Mesodermal cell (in vitro differentiated cells): ENCODE data around the gene FOXP1.
"Not testable (repeated sequence)": the region's sequence is repeated elsewhere in the genome, so short reads cannot be mapped to it uniquely, and the experiment has no call there.

Experiments used
- H3K27ac ChIP-seq: 2 replicates; pipeline ENCODE4 v1.7.0; 2013; ENCODE audit warnings: mild to moderate bottlenecking, low read depth, low read length, moderate library complexity; ENCODE audit not compliant: severe bottlenecking
- H3K36me3 ChIP-seq: 2 replicates; pipeline ENCODE4 v1.7.1; 2013; ENCODE audit warnings: mild to moderate bottlenecking, low read length, moderate library complexity; ENCODE audit not compliant: control insufficient read depth, insufficient read depth
- H3K4me1 ChIP-seq: one replicate; pipeline ENCODE4 v1.7.1; 2013; ENCODE audit warnings: mild to moderate bottlenecking, low read length; ENCODE audit not compliant: insufficient read depth, control insufficient read depth, poor library complexity, severe bottlenecking
- H3K4me3 ChIP-seq: 2 replicates; pipeline ENCODE4 v1.7.0; 2013; ENCODE audit warnings: low read length, control low read depth, mild to moderate bottlenecking; ENCODE audit not compliant: insufficient read depth, poor library complexity, severe bottlenecking; ENCODE audit errors: extremely low read depth
- H3K9me3 ChIP-seq: 2 replicates; pipeline ENCODE4 v1.7.1; 2013; ENCODE audit warnings: mild to moderate bottlenecking, low read length, moderate library complexity; ENCODE audit not compliant: control insufficient read depth
- WGBS, 2 experiments: methylation state at CpG; one replicate each; pipeline ENCODE4 v1.1.5; 2013; ENCODE audit warnings: missing lambda C conversion rate in 2 of 2; ENCODE audit not compliant: insufficient coverage in 2 of 2; 5-methylcytosine and 5-hydroxymethylcytosine counted together

FOXP1 gene

GRCh38 chr3:71532639-71533395, 50.7 kb downstream of the FOXP1 start:
- Histone ChIP-seq H3K27ac (no peak overlapping the region), H3K4me3 (no peak overlapping the region), H3K4me1 (peaks cover 25% of the 10 kb centered on the region), H3K36me3 (no peaks in the 10 kb centered on the region), H3K9me3 (no peaks in the 10 kb centered on the region)
- WGBS, 2 experiments: 96 to 100% methylated on average over 3 to 4 of the region's 6 CpGs

GRCh38 chr3:71530903-71531530, 52.5 kb downstream of the FOXP1 start:
- no peak overlapping the region for H3K4me3 ChIP-seq
- H3K4me1 ChIP-seq: peaks cover 8% of the 10 kb centered on the region
- no peak overlapping the region for H3K27ac ChIP-seq
- H3K9me3 ChIP-seq: no peaks in the 10 kb centered on the region
- no peaks in the 10 kb centered on the region for H3K36me3 ChIP-seq
- WGBS, 2 experiments: 55 to 75% methylated on average over 5 to 7 of the region's 9 CpGs

DNA sequence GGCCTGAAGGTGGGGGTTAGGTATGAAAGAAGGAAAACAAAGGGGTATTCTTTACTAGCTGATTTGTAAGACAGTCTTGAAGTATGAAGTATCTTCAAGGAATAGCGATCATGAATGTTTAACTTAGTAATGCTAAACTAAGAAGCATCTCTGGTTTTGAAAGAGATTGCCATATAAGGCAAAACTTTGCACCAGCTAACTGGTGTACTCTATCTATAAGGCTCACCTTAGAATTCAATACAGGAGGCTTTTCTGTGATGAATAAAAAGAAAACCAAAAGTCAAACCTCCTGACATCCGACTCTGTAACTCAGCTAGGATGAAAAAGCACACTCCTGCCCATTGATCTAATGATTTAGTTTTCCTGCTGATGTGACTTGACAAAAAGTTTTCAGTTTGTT, 54.7 kb downstream of the FOXP1 start:
- 80 to 100% methylated on average over 1 of the region's 2 CpGs for WGBS, 2 experiments
- Histone ChIP-seq H3K4me3 (no peak overlapping the region), H3K27ac (no peak overlapping the region), H3K9me3 (no peaks in the 10 kb centered on the region), H3K4me1 (peaks cover 7% of the 10 kb centered on the region), H3K36me3 (no peaks in the 10 kb centered on the region)

DNA sequence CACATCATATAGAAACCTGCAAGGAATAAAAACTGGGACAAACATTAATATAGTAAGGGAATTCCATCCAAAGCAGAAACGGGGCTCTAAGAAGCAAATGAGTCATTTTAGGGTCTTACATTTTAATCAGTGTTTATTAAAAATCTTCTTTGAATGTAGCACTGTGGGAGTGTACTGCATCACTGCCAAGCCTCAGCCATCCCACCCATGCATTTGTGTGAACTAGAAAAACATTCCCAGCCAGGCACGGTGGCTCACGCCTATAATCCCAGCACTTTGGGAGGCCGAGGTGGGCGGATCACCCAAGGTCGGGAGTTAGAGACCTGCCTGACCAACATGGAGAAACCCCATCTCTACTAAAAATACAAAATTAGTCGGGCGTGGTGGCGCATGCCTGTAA, 57.1 kb downstream of the FOXP1 start:
- not testable (repeated sequence) for H3K4me3 ChIP-seq, H3K36me3 ChIP-seq, H3K27ac ChIP-seq, H3K9me3 ChIP-seq
- H3K4me1 ChIP-seq: peaks cover 30% of the 10 kb centered on the region
- WGBS, 2 experiments: 90 to 100% methylated on average over 3 to 4 of the region's 9 CpGs

- no peak overlapping the region for H3K4me3 ChIP-seq
- no peak overlapping the region for H3K27ac ChIP-seq
- no peaks in the 10 kb centered on the region for H3K9me3 ChIP-seq
- no peaks in the 10 kb centered on the region for H3K36me3 ChIP-seq
- 83% methylated on average over 1 of the region's 3 CpGs; no CpG with 5 or more reads in 1 of the 2 experiments for WGBS, 2 experiments
- H3K4me1 ChIP-seq: peaks cover 30% of the 10 kb centered on the region
These were observed 58.1 kb downstream of the FOXP1 start for GRCh38 chr3:71525391-71525790.

DNA sequence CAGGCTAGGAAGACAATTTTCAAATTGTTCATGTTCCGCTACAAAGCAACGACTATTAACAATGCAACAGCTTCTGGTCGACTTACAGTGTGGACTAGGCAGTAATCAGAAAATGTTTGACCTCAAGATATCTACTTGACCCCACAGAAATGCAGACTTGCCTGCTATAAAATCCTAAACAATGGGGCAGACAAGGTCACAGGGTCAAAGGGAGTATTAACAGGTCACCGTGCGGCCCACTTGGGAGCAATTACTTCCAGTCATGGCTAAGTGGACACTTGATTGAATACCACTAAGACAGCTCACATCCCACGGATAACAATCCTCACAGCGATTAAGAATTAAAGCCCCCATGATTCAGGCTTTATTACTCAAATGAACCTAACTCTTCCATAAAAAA, 58.9 kb downstream of the FOXP1 start:
- H3K27ac ChIP-seq: no peak overlapping the region
- H3K4me3 ChIP-seq: no peak overlapping the region
- no peaks in the 10 kb centered on the region for H3K9me3 ChIP-seq
- WGBS, 2 experiments: 81 to 85% methylated on average over 7 of the region's 7 CpGs
- H3K36me3 ChIP-seq: no peaks in the 10 kb centered on the region
- H3K4me1 ChIP-seq: peaks cover 30% of the 10 kb centered on the region

DNA sequence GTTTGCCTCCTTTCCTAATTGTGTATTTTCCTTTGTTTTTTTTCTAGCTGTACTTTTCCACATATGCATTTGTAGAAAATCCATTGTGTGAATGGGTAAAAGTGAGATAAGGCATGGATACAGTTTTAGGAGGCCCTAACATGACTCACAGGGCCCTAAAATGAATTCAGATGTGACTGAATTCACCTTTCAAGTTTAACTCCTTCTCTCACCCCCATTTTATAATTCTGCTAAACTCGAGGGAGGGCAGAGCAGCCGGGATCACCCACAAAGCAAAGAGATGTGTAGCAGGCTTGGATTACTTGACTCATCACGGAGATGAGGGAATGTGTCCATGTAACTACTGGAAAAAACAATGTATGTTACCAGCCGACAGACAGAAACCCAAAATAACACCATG, 59.9 kb downstream of the FOXP1 start:
- no CpG with 5 or more reads among the region's 4 CpGs for whole genome bisulfite sequencing, 2 experiments
- Histone ChIP-seq H3K36me3 (no peaks in the 10 kb centered on the region), H3K9me3 (no peaks in the 10 kb centered on the region), H3K27ac (no peak overlapping the region), H3K4me1 (peaks cover 29% of the 10 kb centered on the region), H3K4me3 (no peak overlapping the region)

- 88 to 91% methylated on average over 6 of the region's 7 CpGs for WGBS, 2 experiments
- H3K4me1 ChIP-seq: peaks cover 27% of the 10 kb centered on the region
- no peak overlapping the region for H3K27ac ChIP-seq
- no peaks in the 10 kb centered on the region for H3K9me3 ChIP-seq
- H3K4me3 ChIP-seq: no peak overlapping the region
- no peaks in the 10 kb centered on the region for H3K36me3 ChIP-seq
These were observed 61.3 kb downstream of the FOXP1 start for GRCh38 chr3:71521940-71522876.

DNA sequence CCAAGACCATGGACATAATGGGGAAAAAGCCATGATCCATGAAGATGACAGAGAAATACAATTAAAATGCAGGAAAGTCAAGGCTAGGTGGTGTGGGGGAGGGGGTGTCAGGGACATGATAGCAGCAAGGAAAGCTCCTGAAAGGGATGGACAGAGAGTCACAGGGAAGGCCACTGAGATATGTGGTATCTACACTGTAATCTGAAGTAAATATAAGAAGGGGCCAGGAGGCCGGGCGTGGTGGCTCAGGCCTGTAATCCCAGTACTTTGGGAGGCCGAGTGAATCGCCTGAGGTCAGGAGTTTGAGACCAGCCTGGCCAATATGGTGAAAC, 62.5 kb downstream of the FOXP1 start:
- no peak overlapping the region for H3K4me3 ChIP-seq
- H3K9me3 ChIP-seq: no peaks in the 10 kb centered on the region
- no peaks in the 10 kb centered on the region for H3K36me3 ChIP-seq
- H3K27ac ChIP-seq: no peak overlapping the region
- peaks cover 27% of the 10 kb centered on the region for H3K4me1 ChIP-seq
- 90 to 97% methylated on average over 4 of the region's 4 CpGs for WGBS, 2 experiments

DNA sequence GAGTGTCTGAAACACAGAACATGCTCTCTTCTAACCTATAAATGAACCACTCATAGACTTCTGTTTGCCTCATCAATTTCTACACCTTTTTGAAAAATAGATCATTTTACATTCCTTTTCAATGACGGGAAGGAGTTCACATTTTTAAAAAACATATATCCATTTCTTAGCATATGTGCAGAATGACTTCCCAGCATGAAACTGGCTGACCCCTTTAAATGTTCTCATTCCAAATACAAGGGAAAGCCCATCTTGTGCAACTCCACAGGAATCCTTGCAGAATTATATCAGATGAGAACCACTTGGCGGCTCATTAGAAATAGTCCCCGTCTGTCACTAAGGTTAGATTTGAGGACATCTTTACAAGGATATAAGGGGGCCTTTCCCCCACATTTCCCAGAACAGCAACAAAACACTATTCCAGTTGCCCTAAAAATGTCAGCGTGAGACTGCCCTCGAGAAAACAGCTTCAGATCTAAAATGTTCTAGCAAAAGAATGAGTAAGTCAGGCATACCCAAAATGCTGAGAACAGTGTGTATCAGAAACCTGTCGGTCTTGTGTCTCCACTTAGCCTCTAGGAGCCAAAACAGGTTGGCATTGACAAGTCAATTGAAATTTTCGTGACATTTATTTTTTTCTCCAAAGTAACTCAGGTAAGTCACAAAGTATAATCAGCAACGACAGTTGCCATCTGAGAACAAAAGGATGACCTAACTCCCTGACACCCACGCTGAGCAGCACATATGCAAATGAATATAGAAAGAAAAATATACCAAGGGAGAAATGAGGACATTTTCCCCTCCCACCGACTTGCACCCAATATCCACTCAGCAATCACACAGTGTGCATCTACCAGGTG, 63.1 kb downstream of the FOXP1 start:
- H3K4me1 ChIP-seq: peaks cover 31% of the 10 kb centered on the region
- H3K4me3 ChIP-seq: no peak overlapping the region
- no peaks in the 10 kb centered on the region for H3K9me3 ChIP-seq
- WGBS, 2 experiments: 73 to 84% methylated on average over 5 to 7 of the region's 10 CpGs
- no peak overlapping the region for H3K27ac ChIP-seq
- H3K36me3 ChIP-seq: no peaks in the 10 kb centered on the region
